IPS-NIHi11 (cell line): ENCODE results near the gene GRIN2A.
A peak's percentile ranks its signal among the peaks of the same experiment; 100 is the strongest.

Experiments
- DNase-seq: peaks from one replicate; pipeline ENCODE4 v3.0.0; 2012; ENCODE audit warnings: mixed read lengths, low spot score

The GRIN2A gene

DNA sequence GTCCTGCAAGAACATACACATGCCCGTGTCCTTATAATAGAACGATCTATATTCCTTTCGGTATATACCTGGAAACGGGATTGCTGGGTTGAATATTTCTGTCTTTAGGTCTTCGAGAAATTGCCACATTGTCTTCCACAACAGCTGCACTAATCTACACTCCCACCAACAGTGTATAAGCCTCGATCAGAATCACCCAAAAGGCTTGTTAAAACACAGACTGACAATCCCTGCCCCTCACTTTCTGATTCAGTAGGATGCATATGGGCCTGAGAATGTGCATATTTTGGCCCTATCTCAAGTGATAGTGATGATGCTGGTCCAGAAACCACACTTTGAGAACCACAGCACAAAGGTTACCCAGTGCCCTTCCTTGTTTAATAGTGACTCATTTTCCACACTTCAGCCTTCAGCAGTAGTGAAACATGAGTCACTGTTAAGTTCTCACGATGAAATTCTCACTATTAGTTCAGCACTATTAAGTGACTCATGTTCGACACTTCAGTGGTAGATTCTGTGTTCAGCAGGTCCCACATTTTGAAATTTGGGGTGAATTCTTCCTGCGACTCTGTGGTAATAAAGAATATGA lies 215.6 kb downstream of the GRIN2A start:
- DNase-seq, result no peak

DNA sequence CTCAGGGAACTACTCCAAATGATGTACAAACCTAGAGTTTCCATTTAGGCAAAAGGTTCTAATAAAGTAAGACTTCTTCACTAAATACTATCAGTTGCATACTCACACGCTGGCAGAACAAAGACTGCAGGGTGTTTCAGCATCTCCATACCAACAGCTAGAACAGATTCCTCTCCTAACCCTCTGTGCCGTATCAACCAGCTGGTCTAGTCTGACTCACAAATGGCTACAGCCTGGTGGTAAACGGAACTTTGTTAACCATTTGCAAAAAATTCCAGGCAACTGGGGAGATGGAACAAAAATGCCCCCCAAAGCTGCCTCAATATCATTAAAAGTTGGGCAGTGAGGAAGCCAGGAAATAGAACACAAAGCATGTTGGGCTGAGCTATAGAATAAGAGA lies 217.1 kb downstream of the GRIN2A start:
- no peak for DNase-seq

- DNase-seq, result no peak
Observed at GRCh38 chr16:9964426-9964825, 217.8 kb downstream of the GRIN2A start.

GRCh38 chr16:9957433-9957832 lies 224.8 kb downstream of the GRIN2A start:
- no peak for DNase-seq

DNA sequence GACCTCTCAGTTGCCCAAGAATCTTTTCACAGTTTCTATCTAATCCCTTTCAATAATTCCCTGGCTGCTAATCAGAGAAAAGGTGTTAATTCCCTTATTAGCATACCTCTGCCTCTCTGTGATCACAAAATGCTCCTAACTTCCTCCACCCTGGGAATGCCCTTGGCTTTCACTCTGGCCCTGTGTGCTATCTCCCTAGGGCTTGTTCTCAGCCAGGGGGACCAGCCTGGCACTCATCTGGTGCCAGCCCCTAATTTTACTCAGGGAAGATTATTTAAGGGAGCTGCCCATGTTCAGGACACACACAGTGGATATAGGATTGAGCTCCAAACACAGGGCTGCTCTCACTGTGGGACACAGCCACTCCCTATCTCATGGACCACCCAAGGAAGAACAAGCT lies 225.2 kb downstream of the GRIN2A start:
- no peak for DNase-seq

- no peak for DNase-seq
Observed at GRCh38 chr16:9955677-9956076, 226.6 kb downstream of the GRIN2A start.

- no peak for DNase-seq
Observed at GRCh38 chr16:9953908-9954570, 228.2 kb downstream of the GRIN2A start.

GRCh38 chr16:9950658-9951057 lies 231.6 kb downstream of the GRIN2A start:
- no peak for DNase-seq

GRCh38 chr16:9949396-9949795 lies 232.8 kb downstream of the GRIN2A start:
- no peak for DNase-seq

DNA sequence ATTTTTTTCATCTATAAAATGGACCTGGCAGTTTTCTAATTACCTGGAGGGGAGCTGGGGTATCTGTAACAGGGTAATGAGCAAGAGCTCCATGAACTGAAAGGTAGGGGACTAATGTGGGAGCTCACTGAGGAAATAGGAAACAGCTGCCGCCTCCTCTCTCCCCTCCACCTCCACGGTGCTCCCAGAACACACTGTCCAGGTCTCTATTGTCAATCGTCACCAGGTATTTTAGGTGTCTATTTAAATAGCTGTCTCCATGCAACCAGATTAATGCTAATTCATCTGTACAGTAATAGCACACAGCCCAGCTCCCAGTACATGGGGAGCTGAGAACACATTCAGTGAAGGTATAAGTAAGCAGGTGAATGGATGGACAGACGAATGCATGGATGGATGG lies 233.3 kb downstream of the GRIN2A start:
- DNase-seq, result no peak

- DNase-seq, result peak; percentile 11
Observed at GRCh38 chr16:9946022-9946720, 236.1 kb downstream of the GRIN2A start.

DNA sequence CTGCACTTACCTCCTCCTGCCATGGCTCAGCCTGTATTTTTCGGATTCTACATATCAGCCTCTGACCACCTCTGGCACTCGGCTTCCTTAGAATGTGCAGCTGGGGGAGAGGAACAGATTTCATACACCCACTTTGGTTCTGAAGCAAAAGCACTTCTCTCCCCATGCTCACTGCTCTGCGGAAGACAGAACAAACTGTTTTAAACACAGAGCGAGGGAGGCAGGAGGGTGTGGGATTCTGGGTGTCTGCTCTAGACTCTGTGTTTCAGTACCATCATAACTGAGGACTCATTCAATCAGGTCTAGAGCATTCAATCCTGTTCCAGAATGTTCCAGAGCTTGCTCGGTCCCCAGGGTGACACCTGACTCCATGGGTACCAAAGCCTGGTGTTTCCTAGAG lies 239.1 kb downstream of the GRIN2A start:
- DNase-seq, result no peak

DNA sequence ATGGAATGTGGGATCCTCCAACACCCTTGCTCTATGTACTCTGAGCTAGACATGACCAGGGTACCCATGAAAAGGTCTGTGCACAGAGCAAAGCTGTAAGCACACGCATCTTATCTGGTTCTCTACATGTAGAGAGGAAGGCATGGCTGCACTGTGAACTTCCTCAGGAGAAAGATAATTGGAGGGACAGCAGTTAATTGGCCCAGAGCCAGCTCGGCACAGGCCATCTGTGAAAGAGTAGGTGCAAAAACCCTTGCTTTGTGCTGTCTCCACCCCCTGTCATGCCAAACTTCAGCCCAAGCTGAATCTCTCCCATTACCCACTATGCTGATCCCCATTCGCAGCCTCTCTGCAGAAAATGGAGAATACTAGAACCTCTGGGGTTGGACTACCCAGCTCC lies 241.0 kb downstream of the GRIN2A start:
- DNase-seq, result no peak

GRCh38 chr16:9934723-9935508 lies 247.3 kb downstream of the GRIN2A start:
- no peak for DNase-seq

GRCh38 chr16:9932919-9933653 lies 249.1 kb downstream of the GRIN2A start:
- no peak for DNase-seq

GRCh38 chr16:9932000-9932399 lies 250.2 kb downstream of the GRIN2A start:
- no peak for DNase-seq

DNA sequence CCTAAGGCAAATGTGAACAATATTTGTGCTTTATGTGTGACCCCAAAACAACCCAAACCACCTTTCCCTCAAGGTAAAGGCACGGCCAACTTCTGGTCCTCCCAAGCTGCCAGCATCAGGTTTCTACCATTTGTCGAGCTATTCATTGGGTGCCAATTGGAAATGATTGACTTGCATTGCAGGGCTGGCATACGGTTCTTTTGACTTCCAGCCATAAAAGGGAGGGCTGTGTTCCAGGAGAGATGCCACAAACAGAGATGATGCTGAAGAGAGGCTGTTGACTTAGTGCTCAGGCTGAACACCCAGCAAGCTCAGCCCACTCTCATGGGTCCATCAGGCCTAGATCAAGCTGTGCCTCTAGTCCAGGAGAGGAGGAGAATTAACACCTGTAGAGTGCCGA lies 252.4 kb downstream of the GRIN2A start:
- DNase-seq, result no peak

DNA sequence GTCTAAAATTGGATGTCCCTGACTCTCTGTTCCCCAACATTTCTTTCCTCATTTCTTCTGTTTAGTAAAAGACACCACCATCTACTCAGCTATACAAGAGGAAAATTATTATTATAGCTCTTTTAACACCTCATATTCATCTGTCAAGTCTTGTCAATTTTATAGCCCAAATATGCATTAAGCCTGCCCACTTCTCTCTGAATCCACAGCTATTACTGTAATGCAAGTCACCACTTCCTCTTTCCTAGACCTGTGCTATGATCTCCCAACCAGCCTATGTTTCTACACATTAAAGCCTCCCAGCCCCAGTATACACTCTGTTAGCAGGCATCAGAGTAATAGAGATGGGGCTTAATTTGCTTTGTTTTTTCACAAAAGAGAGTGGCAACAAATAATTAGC lies 252.9 kb downstream of the GRIN2A start:
- DNase-seq, result no peak

DNA sequence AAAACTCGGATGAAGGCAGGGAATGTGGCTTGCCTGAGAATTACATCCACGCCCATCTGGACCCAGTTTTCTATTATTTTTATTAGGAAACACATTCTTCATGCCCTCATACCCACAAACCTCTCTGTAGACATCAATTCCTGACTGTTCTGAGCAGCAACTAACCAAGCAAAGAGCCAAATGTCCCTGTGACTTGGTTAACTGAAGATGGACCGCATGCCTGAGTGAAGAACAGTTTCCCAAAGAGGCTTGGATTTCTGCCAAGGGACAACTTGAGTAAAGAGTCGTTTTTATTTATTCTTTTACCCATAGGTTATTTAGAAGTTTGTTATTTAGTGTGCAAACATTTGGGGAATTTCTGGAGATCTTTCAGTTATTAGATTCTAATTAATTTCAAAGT lies 259.8 kb downstream of the GRIN2A start:
- DNase-seq, result no peak

DNA sequence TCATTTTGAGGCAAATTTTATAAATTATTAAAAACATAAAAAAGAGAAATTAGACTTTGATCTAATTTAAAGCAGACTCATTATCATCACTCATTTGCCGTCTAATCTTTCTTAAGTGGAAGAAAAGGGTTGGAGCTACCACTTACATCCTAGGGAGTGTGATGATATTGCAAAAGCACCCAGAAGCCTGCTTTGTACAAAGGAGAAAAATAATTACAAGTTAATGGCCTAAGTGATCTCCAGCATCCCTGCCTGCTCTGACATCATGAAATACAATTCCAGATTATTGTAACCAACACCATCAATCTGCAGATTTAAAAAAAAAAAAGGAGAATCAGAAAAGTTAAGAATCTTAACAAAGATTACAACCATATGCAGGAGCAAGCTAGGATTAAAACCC lies 260.2 kb downstream of the GRIN2A start:
- no peak for DNase-seq

DNA sequence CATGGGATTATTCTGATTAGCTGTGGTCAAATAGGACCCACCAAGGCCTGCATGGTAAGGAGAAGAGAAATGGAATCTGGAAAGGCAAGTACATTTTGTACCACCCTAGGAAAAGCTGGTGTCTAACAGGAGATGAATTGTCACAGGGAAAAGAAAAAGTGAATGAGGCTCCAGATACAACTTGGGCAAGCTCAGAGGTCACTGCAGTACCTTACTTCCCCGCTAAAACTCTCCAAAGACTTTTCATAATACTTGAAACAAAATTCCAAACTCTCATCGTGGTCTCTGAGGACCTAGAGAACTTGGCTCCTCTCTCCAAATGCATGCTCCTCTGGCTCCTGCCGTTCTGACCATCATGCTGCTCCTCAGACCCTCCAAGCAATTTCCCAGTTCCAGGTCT lies 262.8 kb downstream of the GRIN2A start:
- no peak for DNase-seq

DNA sequence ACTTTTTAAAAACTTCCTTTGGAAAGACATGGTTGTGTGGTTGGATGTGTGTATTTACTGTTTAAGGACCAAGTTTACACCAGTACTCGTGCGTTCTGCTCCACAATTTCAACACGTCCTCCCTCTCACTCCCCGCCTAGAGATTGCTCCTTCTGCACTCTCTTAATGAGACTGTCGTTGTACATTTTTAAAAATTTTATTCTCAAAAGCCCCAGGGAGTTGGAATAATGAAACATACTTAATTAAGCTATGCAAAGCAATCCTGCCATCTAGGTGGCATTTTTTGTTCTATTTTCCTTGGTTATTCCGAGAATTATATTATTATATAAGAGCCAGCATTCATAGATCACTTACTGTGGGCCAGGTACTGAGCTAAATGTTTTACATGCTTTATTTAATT lies 264.5 kb downstream of the GRIN2A start:
- DNase-seq, result no peak
